ENCODE data around the gene FRG1.

DNA sequence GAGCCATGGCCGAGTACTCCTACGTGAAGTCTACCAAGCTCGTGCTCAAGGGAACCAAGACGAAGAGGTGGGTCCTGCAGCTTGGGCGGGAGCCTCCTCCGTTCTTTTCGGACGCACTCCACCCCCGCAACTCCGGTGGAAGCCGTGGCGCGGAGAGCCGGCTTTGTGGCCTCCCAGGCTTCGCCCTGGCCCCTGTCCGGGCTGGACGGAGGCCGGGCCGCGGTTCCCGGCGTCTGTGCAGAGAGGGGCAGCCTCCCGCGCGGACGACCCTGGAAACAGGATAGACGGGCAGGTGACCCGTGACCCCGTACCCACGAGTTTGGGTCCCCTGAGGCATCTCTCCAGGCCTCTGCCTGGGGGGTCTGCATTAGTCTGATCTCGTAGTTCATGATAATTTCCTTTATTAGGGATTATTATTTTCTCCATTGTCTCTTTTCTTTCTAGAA is 356 bp downstream of the FRG1 start:
- TF ChIP-seq SP1 (IDR thresholded peaks at IDR 0.05; ENCODE audit: low read depth, low read length) (no peak), EP300 (IDR thresholded peaks at IDR 0.05; ENCODE audit: borderline replicate concordance in 1 of 2, control insufficient read depth in 1 of 2, low read depth in 2 of 2, low read length in 2 of 2) (no peak), CHD1 (IDR thresholded peaks at IDR 0.05; ENCODE audit: low read depth, low read length) (no peak), RFX5 (IDR thresholded peaks at IDR 0.05; ENCODE audit: low read depth, low read length) (no peak), NR2C1 (IDR thresholded peaks at IDR 0.05) (no peak)
- TF ChIP-seq, protein P1, sequence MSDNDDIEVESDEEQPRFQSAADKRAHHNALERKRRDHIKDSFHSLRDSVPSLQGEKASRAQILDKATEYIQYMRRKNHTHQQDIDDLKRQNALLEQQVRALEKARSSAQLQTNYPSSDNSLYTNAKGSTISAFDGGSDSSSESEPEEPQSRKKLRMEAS (IDR thresholded peaks at IDR 0.05; ENCODE audit: low read depth, low read length): no peak
- TF ChIP-seq, protein P2, sequence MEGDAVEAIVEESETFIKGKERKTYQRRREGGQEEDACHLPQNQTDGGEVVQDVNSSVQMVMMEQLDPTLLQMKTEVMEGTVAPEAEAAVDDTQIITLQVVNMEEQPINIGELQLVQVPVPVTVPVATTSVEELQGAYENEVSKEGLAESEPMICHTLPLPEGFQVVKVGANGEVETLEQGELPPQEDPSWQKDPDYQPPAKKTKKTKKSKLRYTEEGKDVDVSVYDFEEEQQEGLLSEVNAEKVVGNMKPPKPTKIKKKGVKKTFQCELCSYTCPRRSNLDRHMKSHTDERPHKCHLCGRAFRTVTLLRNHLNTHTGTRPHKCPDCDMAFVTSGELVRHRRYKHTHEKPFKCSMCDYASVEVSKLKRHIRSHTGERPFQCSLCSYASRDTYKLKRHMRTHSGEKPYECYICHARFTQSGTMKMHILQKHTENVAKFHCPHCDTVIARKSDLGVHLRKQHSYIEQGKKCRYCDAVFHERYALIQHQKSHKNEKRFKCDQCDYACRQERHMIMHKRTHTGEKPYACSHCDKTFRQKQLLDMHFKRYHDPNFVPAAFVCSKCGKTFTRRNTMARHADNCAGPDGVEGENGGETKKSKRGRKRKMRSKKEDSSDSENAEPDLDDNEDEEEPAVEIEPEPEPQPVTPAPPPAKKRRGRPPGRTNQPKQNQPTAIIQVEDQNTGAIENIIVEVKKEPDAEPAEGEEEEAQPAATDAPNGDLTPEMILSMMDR (IDR thresholded peaks at IDR 0.05 in 2 of 3, conservative IDR thresholded peaks at IDR 0.05 in 1 of 3; ENCODE audit: control insufficient read depth in 2 of 3, extremely low read depth in 1 of 3, insufficient read depth in 1 of 3, low read depth in 3 of 3, low read length in 3 of 3): no peak
- TF ChIP-seq, protein P3, sequence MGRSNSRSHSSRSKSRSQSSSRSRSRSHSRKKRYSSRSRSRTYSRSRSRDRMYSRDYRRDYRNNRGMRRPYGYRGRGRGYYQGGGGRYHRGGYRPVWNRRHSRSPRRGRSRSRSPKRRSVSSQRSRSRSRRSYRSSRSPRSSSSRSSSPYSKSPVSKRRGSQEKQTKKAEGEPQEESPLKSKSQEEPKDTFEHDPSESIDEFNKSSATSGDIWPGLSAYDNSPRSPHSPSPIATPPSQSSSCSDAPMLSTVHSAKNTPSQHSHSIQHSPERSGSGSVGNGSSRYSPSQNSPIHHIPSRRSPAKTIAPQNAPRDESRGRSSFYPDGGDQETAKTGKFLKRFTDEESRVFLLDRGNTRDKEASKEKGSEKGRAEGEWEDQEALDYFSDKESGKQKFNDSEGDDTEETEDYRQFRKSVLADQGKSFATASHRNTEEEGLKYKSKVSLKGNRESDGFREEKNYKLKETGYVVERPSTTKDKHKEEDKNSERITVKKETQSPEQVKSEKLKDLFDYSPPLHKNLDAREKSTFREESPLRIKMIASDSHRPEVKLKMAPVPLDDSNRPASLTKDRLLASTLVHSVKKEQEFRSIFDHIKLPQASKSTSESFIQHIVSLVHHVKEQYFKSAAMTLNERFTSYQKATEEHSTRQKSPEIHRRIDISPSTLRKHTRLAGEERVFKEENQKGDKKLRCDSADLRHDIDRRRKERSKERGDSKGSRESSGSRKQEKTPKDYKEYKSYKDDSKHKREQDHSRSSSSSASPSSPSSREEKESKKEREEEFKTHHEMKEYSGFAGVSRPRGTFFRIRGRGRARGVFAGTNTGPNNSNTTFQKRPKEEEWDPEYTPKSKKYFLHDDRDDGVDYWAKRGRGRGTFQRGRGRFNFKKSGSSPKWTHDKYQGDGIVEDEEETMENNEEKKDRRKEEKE (IDR thresholded peaks at IDR 0.05): no peak
